GM13976 (cell line): ENCODE results near the gene YTHDF1.

Experiments
- DNase-seq: peaks from one replicate; pipeline ENCODE4 v3.0.0; 2012; ENCODE audit warnings: low spot score
- CTCF ChIP-seq: IDR thresholded peaks from 2 replicates; pipeline ENCODE4 v1.5.1; 2012; ENCODE audit warnings: borderline replicate concordance, mild to moderate bottlenecking; ENCODE audit not compliant: insufficient read depth; ENCODE audit errors: extremely low read depth, missing control alignments, control extremely low read depth
- in situ Hi-C: fragments of 300-500 bp; cut with MboI; formaldehyde crosslinking; loops from one replicate; pipeline ENCODE4 v1.12.0; 2022; ENCODE audit warnings: low sequenced_read_pairs, mixed read lengths, inconsistent platforms; ENCODE audit not compliant: unreplicated experiment

YTHDF1 gene

GRCh38 chr20:63190828-63191227, 25.1 kb downstream of the YTHDF1 start:
- in situ Hi-C loops = no loop called here

GRCh38 chr20:63189846-63190559, 25.9 kb downstream of the YTHDF1 start:
- TF ChIP-seq CTCF = no peak
- in situ Hi-C loops = no loop called here
- DNase-seq = no peak

More at GRCh38 chr20:63190828-63191227, 25.1 kb downstream of the YTHDF1 start:
- TF ChIP-seq CTCF = no peak
- no peak for DNase-seq

- TF ChIP-seq CTCF = no peak
- in situ Hi-C loops = no loop called here
- DNase-seq = no peak
Measured at GRCh38 chr20:63189322-63189642, 26.6 kb downstream of the YTHDF1 start.

- no peak for DNase-seq
- in situ Hi-C loops = no loop called here
- TF ChIP-seq CTCF = no peak
Measured at GRCh38 chr20:63188641-63189321, 27.1 kb downstream of the YTHDF1 start.

- no peak for TF ChIP-seq CTCF
- in situ Hi-C loops = no loop called here
- DNase-seq = no peak
Measured at GRCh38 chr20:63188159-63188442, 27.8 kb downstream of the YTHDF1 start.

- no peak for TF ChIP-seq CTCF
- no peak for DNase-seq
- in situ Hi-C loops = no loop called here
Measured at GRCh38 chr20:63187338-63188158, 28.4 kb downstream of the YTHDF1 start.
